ENCODE data around the gene TNS1. TPM values are rescaled to one million over a fixed set of nuclear protein-coding genes. Genes with fewer than 3 reads are reported as not detected.

Gene TNS1
- total RNA-seq, 1 donor from 2014 or later = 11.6 TPM

DNA sequence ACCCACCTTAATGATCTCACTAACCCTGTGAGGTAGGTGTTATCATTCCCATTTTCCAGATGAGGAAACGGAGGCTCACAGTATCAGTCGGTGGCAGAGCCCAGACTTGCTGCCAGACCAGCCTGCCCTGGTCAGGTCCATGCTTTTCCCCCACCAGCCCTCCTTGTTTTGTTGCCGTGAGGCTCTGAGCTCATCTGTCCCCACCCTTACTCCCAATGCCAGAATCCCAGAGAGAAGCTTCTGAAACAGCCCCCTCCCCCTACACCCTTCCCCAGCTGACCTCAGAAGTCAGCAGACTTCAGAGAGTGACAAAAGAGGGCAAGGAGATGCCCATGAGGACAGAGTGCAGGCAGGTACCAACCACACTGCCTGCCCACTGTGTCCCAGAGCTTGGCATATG, 20.8 kb upstream of the TNS1 start:
- Mint-ChIP-seq H3K36me3 (ENCODE audit: low read depth, unreplicated experiment) (no peaks in the 10 kb centered on the region), H3K27ac (ENCODE audit: unreplicated experiment) (no peak overlapping the region), H3K9me3 (ENCODE audit: unreplicated experiment) (no peaks in the 10 kb centered on the region), H3K4me3 (ENCODE audit: unreplicated experiment) (no peak overlapping the region), H3K27me3 (ENCODE audit: unreplicated experiment) (peaks cover 21% of the 10 kb centered on the region), H3K4me1 (ENCODE audit: unreplicated experiment) (peaks cover 28% of the 10 kb centered on the region)
- no peak for DNase-seq (ENCODE audit: low spot score)
- TF ChIP-seq, protein P1, sequence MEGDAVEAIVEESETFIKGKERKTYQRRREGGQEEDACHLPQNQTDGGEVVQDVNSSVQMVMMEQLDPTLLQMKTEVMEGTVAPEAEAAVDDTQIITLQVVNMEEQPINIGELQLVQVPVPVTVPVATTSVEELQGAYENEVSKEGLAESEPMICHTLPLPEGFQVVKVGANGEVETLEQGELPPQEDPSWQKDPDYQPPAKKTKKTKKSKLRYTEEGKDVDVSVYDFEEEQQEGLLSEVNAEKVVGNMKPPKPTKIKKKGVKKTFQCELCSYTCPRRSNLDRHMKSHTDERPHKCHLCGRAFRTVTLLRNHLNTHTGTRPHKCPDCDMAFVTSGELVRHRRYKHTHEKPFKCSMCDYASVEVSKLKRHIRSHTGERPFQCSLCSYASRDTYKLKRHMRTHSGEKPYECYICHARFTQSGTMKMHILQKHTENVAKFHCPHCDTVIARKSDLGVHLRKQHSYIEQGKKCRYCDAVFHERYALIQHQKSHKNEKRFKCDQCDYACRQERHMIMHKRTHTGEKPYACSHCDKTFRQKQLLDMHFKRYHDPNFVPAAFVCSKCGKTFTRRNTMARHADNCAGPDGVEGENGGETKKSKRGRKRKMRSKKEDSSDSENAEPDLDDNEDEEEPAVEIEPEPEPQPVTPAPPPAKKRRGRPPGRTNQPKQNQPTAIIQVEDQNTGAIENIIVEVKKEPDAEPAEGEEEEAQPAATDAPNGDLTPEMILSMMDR (IDR thresholded peaks at IDR 0.05; ENCODE audit: unreplicated experiment) = no peak

DNA sequence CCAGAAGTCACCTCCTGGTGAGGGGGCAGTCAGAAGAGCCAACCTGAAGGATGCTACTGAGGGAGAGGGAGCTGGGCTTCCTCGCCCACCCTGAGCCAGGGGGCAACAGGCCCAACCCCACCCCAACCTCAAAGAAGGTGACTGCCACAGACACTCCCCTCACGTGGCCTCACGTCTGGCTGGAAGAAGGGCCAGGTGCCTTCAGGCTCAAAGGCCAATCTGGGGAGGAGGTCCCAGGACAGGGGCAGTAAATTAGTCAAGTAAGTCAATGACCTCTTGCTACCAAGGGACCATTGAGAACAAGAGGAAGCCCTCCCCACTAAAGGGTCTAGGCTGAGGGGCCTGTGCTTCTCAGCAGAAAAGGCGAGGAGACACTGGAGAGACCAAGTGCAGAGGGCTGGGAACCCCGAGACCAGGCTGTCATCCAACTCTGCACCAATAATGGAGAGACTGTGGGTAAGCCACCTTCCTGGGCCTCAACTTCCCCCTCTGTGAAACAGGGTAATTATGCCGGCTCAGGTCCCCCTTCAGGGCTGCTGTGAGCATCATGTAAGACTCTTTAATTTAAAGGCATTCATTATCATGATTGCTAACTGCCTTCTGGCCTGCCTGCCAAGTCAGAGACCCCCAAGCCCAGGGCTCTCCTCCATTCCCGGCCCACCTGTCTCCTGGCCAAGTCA, 20.2 kb upstream of the TNS1 start:
- Mint-ChIP-seq H3K4me3 (ENCODE audit: unreplicated experiment) (no peak overlapping the region), H3K9me3 (ENCODE audit: unreplicated experiment) (no peaks in the 10 kb centered on the region)

DNA sequence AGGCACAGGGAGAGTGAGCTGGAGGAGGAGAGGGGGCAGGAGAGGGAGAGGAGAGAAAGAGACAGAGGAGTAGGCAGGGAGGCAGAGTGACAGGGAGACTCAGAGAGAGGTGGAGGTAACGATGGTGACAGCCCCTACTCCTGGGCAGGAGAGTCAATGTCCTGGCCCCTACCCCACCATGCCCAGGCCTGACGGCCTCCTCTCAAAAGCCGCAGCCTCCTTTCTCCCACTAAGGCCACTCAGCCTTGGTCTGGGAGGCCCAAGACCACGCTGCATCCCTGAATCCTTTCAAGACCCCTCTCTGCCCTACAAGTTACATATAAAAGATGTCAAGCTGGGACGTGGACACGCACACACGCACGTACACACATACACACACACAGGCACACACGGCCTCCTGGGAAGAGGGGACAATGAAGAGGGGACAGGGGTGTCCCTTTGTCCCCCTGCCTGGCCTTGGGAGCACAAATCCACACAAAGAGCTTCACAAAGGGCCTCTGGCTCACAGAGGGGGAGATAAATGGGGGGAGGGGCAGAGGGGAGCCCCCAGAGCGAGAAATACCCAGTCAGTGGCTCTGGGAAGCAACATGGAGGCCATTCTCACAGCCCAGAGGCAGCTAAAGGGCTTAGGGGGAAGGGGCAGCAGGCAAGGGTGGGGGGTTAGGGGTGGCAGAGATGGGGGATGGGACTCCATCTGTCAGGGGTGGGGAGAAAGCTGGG, 19.5 kb upstream of the TNS1 start:
- Mint-ChIP-seq H3K27ac (ENCODE audit: unreplicated experiment) (no peak overlapping the region), H3K36me3 (ENCODE audit: low read depth, unreplicated experiment) (no peaks in the 10 kb centered on the region), H3K4me1 (ENCODE audit: unreplicated experiment) (peaks cover 39% of the 10 kb centered on the region), H3K27me3 (ENCODE audit: unreplicated experiment) (peaks cover 17% of the 10 kb centered on the region), H3K4me3 (ENCODE audit: unreplicated experiment) (no peak overlapping the region), H3K9me3 (ENCODE audit: unreplicated experiment) (no peaks in the 10 kb centered on the region)
- TF ChIP-seq, protein P1 (IDR thresholded peaks at IDR 0.05; ENCODE audit: unreplicated experiment) = no peak
- DNase-seq (ENCODE audit: low spot score) = no peak

More for the DNA sequence above, 20.2 kb upstream of the TNS1 start:
- DNase-seq (ENCODE audit: low spot score) = no peak
- H3K27ac Mint-ChIP-seq (ENCODE audit: unreplicated experiment) = no peak overlapping the region
- H3K27me3 Mint-ChIP-seq (ENCODE audit: unreplicated experiment) = peaks cover 19% of the 10 kb centered on the region
- TF ChIP-seq, protein P1 (IDR thresholded peaks at IDR 0.05; ENCODE audit: unreplicated experiment) = no peak
- H3K4me1 Mint-ChIP-seq (ENCODE audit: unreplicated experiment) = peaks cover 34% of the 10 kb centered on the region
- no peaks in the 10 kb centered on the region for H3K36me3 Mint-ChIP-seq (ENCODE audit: low read depth, unreplicated experiment)

DNA sequence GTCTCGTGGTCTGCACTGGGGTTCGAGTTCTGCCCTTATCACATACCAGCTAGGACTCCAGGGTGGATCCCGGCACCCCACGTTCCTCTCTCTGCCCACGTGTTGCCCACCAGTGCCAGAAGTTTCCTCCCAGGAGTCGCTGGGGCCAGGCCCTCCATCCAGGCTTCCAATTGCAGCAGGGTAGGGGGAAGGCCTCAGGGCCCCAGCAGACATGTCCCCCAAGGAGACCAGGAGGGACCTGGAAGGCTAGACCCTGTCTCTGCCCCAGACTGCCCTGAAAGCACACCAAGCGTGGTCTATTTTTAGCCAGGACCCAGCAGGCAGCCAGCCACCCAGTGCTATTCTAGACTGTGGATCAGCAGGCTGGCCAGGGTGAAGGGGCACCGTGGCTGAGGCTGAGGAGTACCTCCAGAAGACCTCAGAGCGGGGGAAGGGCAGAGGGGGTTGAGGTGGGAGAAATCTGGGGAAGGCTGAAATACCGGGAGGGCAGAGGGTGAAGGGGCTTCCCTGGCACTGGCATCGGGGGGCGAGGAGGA, 18.8 kb upstream of the TNS1 start:
- Mint-ChIP-seq H3K9me3 (ENCODE audit: unreplicated experiment) (no peaks in the 10 kb centered on the region), H3K27ac (ENCODE audit: unreplicated experiment) (no peak overlapping the region), H3K4me3 (ENCODE audit: unreplicated experiment) (no peak overlapping the region), H3K36me3 (ENCODE audit: low read depth, unreplicated experiment) (no peaks in the 10 kb centered on the region), H3K4me1 (ENCODE audit: unreplicated experiment) (peaks cover 42% of the 10 kb centered on the region), H3K27me3 (ENCODE audit: unreplicated experiment) (peaks cover 10% of the 10 kb centered on the region)
- DNase-seq (ENCODE audit: low spot score) = no peak
- TF ChIP-seq, protein P1 (IDR thresholded peaks at IDR 0.05; ENCODE audit: unreplicated experiment) = no peak

Measured in endothelial cell (in vitro differentiated cells).